H9 (cell line): ENCODE measurements around the gene UNC119. TPM values are rescaled to one million over a fixed set of nuclear protein-coding genes. Genes with fewer than 3 reads are reported as not detected.

Experiments used
- DNase-seq: peaks from one replicate; pipeline ENCODE4 v3.0.0-alpha.2; 2017
- H2AFZ ChIP-seq: one replicate; pipeline ENCODE4 v1.6.1; 2013; ENCODE audit warnings: mild to moderate bottlenecking, low read length, control low read depth, moderate library complexity
- H2AK5ac ChIP-seq: 2 replicates; pipeline ENCODE4 v1.6.1; 2013; ENCODE audit warnings: low read length, control low read depth, mixed read lengths; ENCODE audit not compliant: insufficient read length
- H2BK120ac ChIP-seq: one replicate; pipeline ENCODE4 v1.6.1; 2013; ENCODE audit warnings: low read depth, mild to moderate bottlenecking, low read length, control low read depth, inconsistent platforms; ENCODE audit not compliant: poor library complexity, severe bottlenecking
- H2BK12ac ChIP-seq: 2 replicates; pipeline ENCODE4 v1.6.1; 2013; ENCODE audit warnings: low read length, control low read depth, mixed read lengths, low read depth; ENCODE audit not compliant: insufficient read length
- H2BK15ac ChIP-seq: 2 replicates; pipeline ENCODE4 v1.6.1; 2013; ENCODE audit warnings: low read depth, low read length, control low read depth
- H2BK20ac ChIP-seq: one replicate; pipeline ENCODE4 v1.6.1; 2013; ENCODE audit warnings: low read depth, mild to moderate bottlenecking, low read length, control low read depth, inconsistent platforms; ENCODE audit not compliant: poor library complexity, severe bottlenecking
- H2BK5ac ChIP-seq: 2 replicates; pipeline ENCODE4 v1.6.1; 2013; ENCODE audit warnings: low read length, control low read depth, mixed read lengths; ENCODE audit not compliant: insufficient read length
- H3K14ac ChIP-seq: 2 replicates; pipeline ENCODE4 v1.6.1; 2013; ENCODE audit warnings: low read length, control low read depth; ENCODE audit not compliant: insufficient read depth
- H3K18ac ChIP-seq: 2 replicates; pipeline ENCODE4 v1.6.1; 2013; ENCODE audit warnings: low read depth, mild to moderate bottlenecking, mixed read lengths, low read length, control low read depth; ENCODE audit not compliant: insufficient read length
- H3K23ac ChIP-seq: 2 replicates; pipeline ENCODE4 v1.6.1; 2013; ENCODE audit warnings: low read length, control low read depth, mixed read lengths, low read depth; ENCODE audit not compliant: insufficient read length
- H3K23me2 ChIP-seq: 2 replicates; pipeline ENCODE4 v1.6.1; 2013; ENCODE audit warnings: low read depth, mild to moderate bottlenecking, mixed read lengths, low read length, control low read depth; ENCODE audit not compliant: insufficient read length, poor library complexity, severe bottlenecking
- H3K27ac ChIP-seq: 2 replicates; pipeline ENCODE4 v1.5.1; 2013; ENCODE audit warnings: low read length, control low read depth, mixed read lengths, low read depth; ENCODE audit not compliant: insufficient read length
- H3K27me3 ChIP-seq: 2 replicates; pipeline ENCODE4 v1.6.1; 2013; ENCODE audit warnings: low read length, control low read depth, inconsistent platforms; ENCODE audit not compliant: insufficient read depth
- H3K4ac ChIP-seq: 2 replicates; pipeline ENCODE4 v1.6.1; 2013; ENCODE audit warnings: low read depth, mild to moderate bottlenecking, control low read depth, inconsistent platforms, low read length, moderate library complexity
- H3K4me1 ChIP-seq: 2 replicates; pipeline ENCODE4 v1.6.1; 2013; ENCODE audit warnings: low read length, control low read depth, inconsistent platforms; ENCODE audit not compliant: insufficient read depth
- H3K4me2 ChIP-seq: 2 replicates; pipeline ENCODE4 v1.6.1; 2013; ENCODE audit warnings: low read length, control low read depth, mixed read lengths; ENCODE audit not compliant: insufficient read length, insufficient read depth
- H3K56ac ChIP-seq: 2 replicates; pipeline ENCODE4 v1.6.1; 2013; ENCODE audit warnings: low read depth, mild to moderate bottlenecking, mixed read lengths, low read length, control low read depth; ENCODE audit not compliant: insufficient read length
- H3K79me1 ChIP-seq: 2 replicates; pipeline ENCODE4 v1.6.1; 2013; ENCODE audit warnings: low read depth, mild to moderate bottlenecking, moderate library complexity, low read length, control low read depth, inconsistent platforms; ENCODE audit not compliant: insufficient read depth, poor library complexity, severe bottlenecking
- H3K79me2 ChIP-seq: 2 replicates; pipeline ENCODE4 v1.6.1; 2013; ENCODE audit warnings: low read length, control low read depth, inconsistent platforms; ENCODE audit not compliant: insufficient read depth
- H3K9ac ChIP-seq: 2 replicates; pipeline ENCODE4 v1.6.1; 2013; ENCODE audit warnings: low read length, control low read depth, mixed read lengths; ENCODE audit not compliant: insufficient read length; ENCODE audit errors: extremely low read depth
- H3K9me3 ChIP-seq: one replicate; pipeline ENCODE4 v1.6.1; 2013; ENCODE audit warnings: low read depth, low read length, inconsistent platforms; ENCODE audit not compliant: control insufficient read depth
- H3T11ph ChIP-seq: one replicate; pipeline ENCODE4 v1.6.1; 2013; ENCODE audit warnings: mild to moderate bottlenecking, low read length, control low read depth, inconsistent platforms
- H4K20me1 ChIP-seq: one replicate; pipeline ENCODE4 v1.6.1; 2013; ENCODE audit not compliant: control insufficient read depth, insufficient read length, insufficient read depth
- H4K5ac ChIP-seq: 2 replicates; pipeline ENCODE4 v1.6.1; 2013; ENCODE audit warnings: low read depth, mild to moderate bottlenecking, mixed read lengths, low read length, control low read depth; ENCODE audit not compliant: insufficient read length
- H4K8ac ChIP-seq: replicated peaks from 2 replicates; pipeline ENCODE4 v1.6.1; 2013; ENCODE audit warnings: low read length, control low read depth, mixed read lengths, low read depth; ENCODE audit not compliant: insufficient read length
- H4K91ac ChIP-seq: 2 replicates; pipeline ENCODE4 v1.6.1; 2013; ENCODE audit warnings: low read depth, mild to moderate bottlenecking, moderate library complexity, mixed read lengths, low read length, control low read depth; ENCODE audit not compliant: insufficient read length
- H3K27ac Mint-ChIP-seq, 3 experiments: 2 replicates in 2 of 3; 3 replicates in 1 of 3; pipeline ENCODE4 v1.8.0; 2020 to 2021; ENCODE audit warnings: mixed read lengths in 3 of 3, mild to moderate bottlenecking in 1 of 3, moderate library complexity in 1 of 3
- H3K27me3 Mint-ChIP-seq: 2 replicates; pipeline ENCODE4 v1.8.0; 2021; ENCODE audit warnings: low read depth, mild to moderate bottlenecking, moderate library complexity, mixed read lengths
- H3K36me3 Mint-ChIP-seq, 3 experiments: 2 replicates in 2 of 3; 3 replicates in 1 of 3; pipeline ENCODE4 v1.8.0; 2020 to 2021; ENCODE audit warnings: low read depth in 3 of 3, mixed read lengths in 3 of 3; ENCODE audit not compliant: insufficient read depth in 1 of 3
- H3K4me1 Mint-ChIP-seq, 2 experiments: 2 replicates each; pipeline ENCODE4 v1.8.0; 2020; ENCODE audit warnings: mixed read lengths in 2 of 2
- H3K4me3 Mint-ChIP-seq, 2 experiments: 2 replicates in 1 of 2; 3 replicates in 1 of 2; pipeline ENCODE4 v1.8.0; 2020 to 2021; ENCODE audit warnings: mild to moderate bottlenecking in 2 of 2, mixed read lengths in 2 of 2, moderate library complexity in 1 of 2
- H3K9me3 Mint-ChIP-seq, 2 experiments: 2 replicates in 1 of 2; 3 replicates in 1 of 2; pipeline ENCODE4 v1.8.0; 2020; ENCODE audit warnings: mild to moderate bottlenecking in 2 of 2, mixed read lengths in 2 of 2, moderate library complexity in 1 of 2
- CTCF ChIP-seq: fragments of 200-600 bp; sonication (generic); conservative IDR thresholded peaks from 3 replicates; pipeline ENCODE4 v1.8.0; 2021; ENCODE audit warnings: antibody characterized with exemption, mild to moderate bottlenecking
- WGBS: extraction: QIAGEN DNeasy Blood & Tissue Kit; methylation state at CpG from one replicate; pipeline ENCODE4 v1.1.7; 2013; ENCODE audit warnings: missing lambda C conversion rate, low lambda C conversion rate, mixed read lengths; ENCODE audit not compliant: insufficient read length; ENCODE audit errors: extremely low coverage; 5-methylcytosine and 5-hydroxymethylcytosine counted together
- total RNA-seq: library from RNA; stranded (reverse); gene quantifications from 2 replicates; pipeline ENCODE4 v1.2.1, GENCODE V29; 2021

Gene UNC119
- total RNA-seq, 1 experiment from 2014 or later = 36.9 TPM

- no peak overlapping the region for H2BK120ac ChIP-seq
- Mint-ChIP-seq H3K27me3 (peaks cover 4% of the 10 kb centered on the region), H3K4me1 (peaks cover 13 to 25% of the 10 kb centered on the region in 2 experiments), H3K9me3 (no peaks in the 10 kb centered on the region), H3K4me3 (no peak overlapping the region), H3K27ac (no peak overlapping the region; a peak in 1 of 7 replicates), H3K36me3 (peaks cover 25 to 63% (median 34%) of the 10 kb centered on the region in 3 experiments)
- no peak overlapping the region for H2AK5ac ChIP-seq
- H3T11ph ChIP-seq = no peak overlapping the region
- H3K4ac ChIP-seq = no peak overlapping the region
- H3K23me2 ChIP-seq = peaks cover 5% of the 10 kb centered on the region
- no peaks in the 10 kb centered on the region; the same call in 1 of the 2 replicates for H3K79me2 ChIP-seq
- H2BK12ac ChIP-seq = no peak overlapping the region
- H2AFZ ChIP-seq = no peak overlapping the region
- H3K4me1 ChIP-seq = no peaks in the 10 kb centered on the region
- no peaks in the 10 kb centered on the region for H3K27me3 ChIP-seq
- no CpG with 5 or more reads among the region's 3 CpGs for WGBS
- DNase-seq = no peak
- H3K18ac ChIP-seq = no peak overlapping the region
- H3K79me1 ChIP-seq = no peaks in the 10 kb centered on the region
- H3K27ac ChIP-seq = no peak overlapping the region
- H4K5ac ChIP-seq = no peak overlapping the region
- no peak overlapping the region for H3K23ac ChIP-seq
- H3K14ac ChIP-seq = no peak overlapping the region
- no peak overlapping the region for H2BK20ac ChIP-seq
- H4K91ac ChIP-seq = no peak overlapping the region
- H2BK15ac ChIP-seq = no peak overlapping the region
- no peak overlapping the region for H3K9ac ChIP-seq
- no peak overlapping the region for H3K4me2 ChIP-seq
- no peak overlapping the region for H4K8ac ChIP-seq
- TF ChIP-seq CTCF = no peak
- no peaks in the 10 kb centered on the region for H3K9me3 ChIP-seq
- no peak overlapping the region for H2BK5ac ChIP-seq
- H3K56ac ChIP-seq = no peak overlapping the region
- no peaks in the 10 kb centered on the region for H4K20me1 ChIP-seq
Observed at GRCh38 chr17:28555022-28555421, 2.6 kb upstream of the UNC119 start.
